GM18511 (cell line): ENCODE data around the gene KLHL29.

ENCODE experiments used
- ATAC-seq: cut with Tn5 transposase; IDR thresholded peaks from one replicate; pipeline ENCODE4 v1.9.1; 2021; ENCODE audit warnings: mild to moderate bottlenecking, moderate library complexity; ENCODE audit not compliant: unreplicated experiment

The KLHL29 gene

GRCh38 chr2:23467618-23468017 is 82.6 kb downstream of the KLHL29 start:
- no peak for ATAC-seq

DNA sequence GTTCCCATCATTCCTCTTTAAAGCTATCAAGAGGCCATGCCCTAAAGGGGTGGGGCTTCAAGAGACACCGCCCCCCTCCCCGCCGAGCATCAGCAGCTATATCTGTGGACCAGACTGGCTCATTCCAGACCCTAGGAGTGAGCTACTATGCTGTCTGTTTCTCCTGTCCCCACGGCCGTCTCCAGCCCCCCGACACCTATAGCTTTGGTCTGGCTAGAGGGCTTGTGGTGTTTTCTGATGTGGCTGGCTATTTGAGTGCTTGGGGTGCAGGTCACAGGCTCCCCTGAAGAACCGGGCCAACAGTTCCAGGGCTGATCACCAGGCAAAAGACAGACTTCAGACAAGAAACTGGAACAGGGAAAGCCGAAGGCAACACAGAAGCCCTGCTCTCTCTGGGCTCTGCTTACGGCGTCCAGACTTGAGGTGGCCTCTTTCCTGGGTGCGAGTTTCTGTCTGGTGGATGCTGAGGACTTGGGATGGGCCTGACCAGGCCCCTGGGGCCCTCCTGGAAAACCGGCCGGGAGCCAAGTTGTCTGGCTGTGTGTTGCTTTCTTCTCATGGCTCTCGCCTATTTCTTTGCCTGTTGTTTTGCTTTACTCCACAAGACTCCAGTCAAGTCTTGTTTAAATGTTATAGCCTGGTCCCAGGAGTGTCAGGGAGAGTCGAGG is 83.6 kb downstream of the KLHL29 start:
- no peak for ATAC-seq

DNA sequence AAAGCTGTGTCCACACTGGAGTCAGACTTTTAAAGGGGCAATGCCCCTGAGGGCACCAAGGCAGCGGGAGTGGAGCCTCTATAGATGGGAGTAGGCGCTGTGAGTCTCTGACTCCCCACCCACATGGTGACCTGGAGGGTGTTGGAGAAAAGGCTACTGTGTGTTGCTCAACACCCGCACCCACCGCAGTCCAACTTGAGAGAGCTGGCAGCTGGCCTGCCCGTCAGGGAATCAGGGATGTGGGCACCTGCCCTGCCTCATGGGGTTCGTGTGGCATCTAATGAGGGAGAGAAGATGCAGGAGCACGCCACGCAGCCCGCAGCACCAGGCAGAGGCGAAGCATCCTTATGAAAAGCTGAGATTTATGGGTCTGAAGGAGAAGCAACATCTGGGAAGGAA is 84.2 kb downstream of the KLHL29 start:
- no peak for ATAC-seq

- ATAC-seq: no peak
These were observed 90.1 kb downstream of the KLHL29 start for GRCh38 chr2:23475036-23475435.

DNA sequence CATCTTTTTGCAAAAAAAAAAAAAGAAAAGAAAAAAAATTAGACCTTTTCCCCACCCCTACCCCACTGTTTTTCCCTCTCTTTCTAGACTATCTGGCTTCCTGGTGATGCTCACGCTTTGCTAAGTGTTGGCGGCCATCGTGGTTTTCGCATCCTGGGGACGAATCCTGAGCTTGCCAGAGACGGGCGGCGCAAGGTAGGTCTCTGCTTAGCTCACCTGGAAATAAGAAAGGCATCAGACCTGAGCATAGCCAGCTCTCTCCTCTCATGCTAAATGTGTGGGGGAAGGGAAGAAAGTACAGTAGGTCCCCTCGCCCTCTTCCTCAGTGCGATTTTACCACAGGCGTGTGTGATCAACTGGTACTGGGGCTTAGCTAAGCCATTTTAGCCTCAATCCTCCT is 90.5 kb downstream of the KLHL29 start:
- ATAC-seq: no peak

- no peak for ATAC-seq
These were observed 91.8 kb downstream of the KLHL29 start for GRCh38 chr2:23476786-23477185.

DNA sequence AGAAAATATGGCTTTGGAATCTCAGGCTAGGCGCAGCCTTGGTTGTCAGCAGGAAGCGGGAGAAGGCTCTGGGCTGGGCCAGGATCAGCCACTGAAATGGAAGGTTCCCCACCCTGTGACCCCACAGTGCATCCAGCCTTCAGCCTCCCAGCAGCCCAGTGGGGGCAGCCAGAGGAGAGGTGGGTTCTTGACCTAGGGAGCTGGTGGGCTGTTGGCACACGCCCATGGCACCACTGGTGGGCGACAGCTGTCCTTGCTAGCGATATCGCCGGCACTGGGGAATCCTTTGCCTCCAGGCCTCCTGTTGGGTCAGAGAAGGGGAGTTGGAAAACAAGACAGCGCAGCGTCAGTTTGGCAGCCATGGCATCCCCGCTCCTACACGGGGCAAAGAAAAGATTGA is 92.4 kb downstream of the KLHL29 start:
- ATAC-seq: no peak

DNA sequence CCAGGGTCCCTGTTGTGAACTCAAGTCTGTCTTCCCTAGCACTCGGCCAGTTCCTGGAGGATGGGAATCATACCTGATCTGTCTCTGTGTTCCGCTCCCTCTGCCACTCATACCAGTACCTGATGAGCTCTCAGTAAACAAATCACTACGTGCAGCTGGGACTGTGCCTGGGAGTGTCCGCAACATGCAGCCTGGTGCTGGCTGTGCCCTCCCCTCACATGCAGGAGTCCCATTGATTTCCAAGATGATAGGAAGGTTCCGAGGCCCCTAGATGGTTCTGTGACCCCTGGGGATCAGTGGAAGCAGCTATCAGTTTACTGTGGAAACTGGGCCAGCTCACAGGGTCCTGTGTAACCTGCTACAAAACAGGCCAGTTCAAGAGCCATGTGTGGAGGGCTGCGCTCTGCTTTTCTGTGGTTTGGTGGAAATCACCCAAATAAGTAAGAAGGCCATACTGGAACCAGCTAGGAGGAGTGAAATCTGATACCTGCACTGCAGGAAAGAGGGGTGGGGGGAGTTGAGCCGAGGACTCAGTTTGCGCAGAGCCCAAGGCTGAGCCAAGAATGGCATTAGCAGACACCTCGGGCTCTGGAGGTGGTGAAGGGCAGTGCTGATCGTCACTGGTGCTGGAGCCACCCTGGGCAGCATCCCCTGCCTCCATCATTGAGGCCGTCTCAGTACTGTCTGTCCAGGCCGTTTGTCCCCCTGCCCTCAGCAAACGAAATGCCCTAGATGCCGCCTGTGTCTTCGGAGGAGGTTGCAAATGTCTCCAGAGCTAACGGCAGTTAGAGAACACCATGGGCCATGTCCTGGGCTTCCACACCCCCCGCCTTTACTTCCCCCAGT is 93.3 kb downstream of the KLHL29 start:
- no peak for ATAC-seq

GRCh38 chr2:23478933-23479683 is 94.1 kb downstream of the KLHL29 start:
- no peak for ATAC-seq

DNA sequence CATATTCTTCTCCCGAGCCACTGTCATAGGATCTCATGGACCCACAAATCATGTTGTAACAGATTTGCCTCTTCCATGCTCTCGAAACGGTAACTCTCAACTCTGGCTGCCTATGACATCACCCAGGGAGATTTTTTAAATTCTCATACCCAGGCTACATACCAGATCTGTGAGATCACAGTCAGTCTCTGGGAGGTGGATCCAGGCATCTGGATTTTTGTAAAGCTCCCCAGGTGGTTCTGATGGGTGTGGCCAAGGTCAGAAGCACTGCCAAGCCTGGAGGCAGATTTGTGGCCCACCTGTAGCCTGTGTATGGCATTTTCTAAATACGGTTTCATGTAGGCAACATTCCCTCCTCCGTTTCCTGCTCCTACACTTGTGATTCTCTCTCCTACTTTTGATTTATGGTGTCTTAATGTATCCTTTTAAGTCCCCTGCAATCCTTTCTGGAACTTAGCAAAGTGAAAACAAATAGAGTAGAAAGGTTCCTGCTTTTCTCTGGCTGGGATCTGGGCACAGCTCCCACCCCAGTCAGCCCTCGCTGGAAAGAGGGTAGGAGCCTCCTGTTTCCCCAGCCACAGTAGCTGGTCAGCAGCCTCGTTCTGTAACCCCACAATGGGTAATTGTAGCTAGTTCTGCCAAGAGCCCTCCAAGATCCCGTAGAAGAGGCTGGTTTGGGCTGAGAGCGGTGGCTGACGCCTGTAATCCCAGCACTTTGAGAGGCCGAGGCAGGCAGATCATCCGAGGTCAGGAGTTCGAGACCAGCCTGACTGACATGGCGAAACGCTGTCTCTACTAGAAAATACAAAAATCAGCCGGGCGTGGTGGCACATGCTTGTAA is 96.2 kb downstream of the KLHL29 start:
- no peak for ATAC-seq

DNA sequence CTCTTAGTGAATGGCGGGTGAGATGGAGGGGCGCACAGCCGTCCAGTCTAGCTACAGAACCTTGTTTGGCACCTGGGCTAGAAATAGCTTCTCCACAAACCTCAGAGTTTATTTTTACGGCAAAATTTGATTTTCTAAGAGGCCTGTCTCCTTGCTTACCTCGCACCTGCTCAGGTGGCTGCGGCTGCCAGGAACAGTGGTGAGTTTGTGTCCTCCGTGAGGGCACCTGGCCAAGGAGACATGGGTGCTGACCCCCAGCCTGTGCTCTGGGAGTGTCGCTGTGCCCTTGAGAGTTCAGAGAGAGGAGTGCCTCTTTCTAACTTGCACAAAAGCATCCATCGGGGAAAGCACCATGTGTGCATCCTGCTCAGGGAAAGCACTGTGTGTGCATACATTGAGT is 97.2 kb downstream of the KLHL29 start:
- no peak for ATAC-seq

DNA sequence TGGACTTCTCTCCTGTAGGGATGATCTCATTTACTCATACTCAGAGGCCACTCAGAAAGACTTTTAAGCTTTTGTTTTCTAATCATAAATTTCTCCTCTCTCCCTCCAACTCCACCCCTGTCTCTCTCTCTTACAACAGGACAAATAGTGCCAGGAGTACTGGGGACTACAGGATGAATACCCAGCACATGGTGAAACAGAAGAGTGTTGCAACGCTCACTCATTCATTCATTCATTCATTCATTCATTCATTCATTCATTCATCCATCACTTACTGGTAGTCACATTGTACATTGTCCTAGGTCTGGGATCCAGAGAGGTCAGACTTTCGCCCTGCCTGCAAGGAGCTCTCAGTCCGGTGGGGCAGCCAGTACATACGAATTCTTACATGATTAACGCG is 97.6 kb downstream of the KLHL29 start:
- no peak for ATAC-seq

GRCh38 chr2:23483791-23484190 is 98.8 kb downstream of the KLHL29 start:
- ATAC-seq: no peak

DNA sequence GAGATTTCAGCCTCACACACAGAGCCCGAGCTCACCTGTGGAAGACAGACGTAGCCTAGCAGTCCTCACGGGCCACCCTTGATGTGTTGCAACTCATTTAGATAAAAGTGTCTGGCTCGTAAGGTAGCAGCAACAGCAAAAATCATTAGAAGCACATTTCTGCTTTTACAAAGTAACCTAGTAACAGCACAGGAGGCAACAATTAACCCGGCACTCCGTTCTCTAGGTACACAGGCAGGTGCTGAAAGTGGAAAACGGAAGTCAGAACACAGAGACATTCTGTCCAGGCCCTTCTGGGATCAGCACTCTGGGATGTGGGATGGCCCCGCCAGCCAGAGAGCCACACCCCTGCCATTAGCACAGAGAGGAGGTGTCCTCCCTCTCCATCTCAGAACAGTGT is 99.3 kb downstream of the KLHL29 start:
- ATAC-seq: no peak

DNA sequence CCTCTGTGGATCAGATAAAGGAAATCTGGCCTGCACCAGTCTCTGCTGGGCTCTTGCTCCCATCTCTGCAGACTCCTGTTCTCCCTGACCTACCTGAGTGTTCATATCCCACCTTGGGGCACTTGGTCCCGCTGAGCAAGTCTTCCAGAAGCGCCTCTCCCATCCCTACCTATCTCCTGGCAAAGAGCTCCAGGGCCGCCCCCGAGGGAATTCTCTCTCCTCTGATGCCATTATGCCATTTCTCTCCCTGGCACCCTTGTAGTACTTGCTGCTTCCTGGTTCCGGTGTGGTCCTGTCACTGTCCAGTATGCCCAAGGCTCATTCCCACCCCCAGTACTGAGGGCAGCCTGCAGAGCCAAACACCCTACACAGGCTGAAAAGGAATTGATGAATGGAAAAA is 99.8 kb downstream of the KLHL29 start:
- ATAC-seq: no peak

- ATAC-seq: no peak
These were observed 100.3 kb downstream of the KLHL29 start for GRCh38 chr2:23485261-23485660.

GRCh38 chr2:23485841-23486683 is 101.1 kb downstream of the KLHL29 start:
- no peak for ATAC-seq

- ATAC-seq: no peak
These were observed 101.7 kb downstream of the KLHL29 start for GRCh38 chr2:23486684-23487075.

- peak; percentile 68 for ATAC-seq
These were observed 102.9 kb downstream of the KLHL29 start for GRCh38 chr2:23487735-23488492.
